HG02870 (cell line): ENCODE data around the gene MYZAP.

ENCODE experiments used
- ATAC-seq: cut with Tn5 transposase; IDR thresholded peaks from one replicate; pipeline ENCODE4 v1.9.1; 2021; ENCODE audit warnings: mild to moderate bottlenecking, moderate library complexity; ENCODE audit not compliant: unreplicated experiment

The MYZAP gene

DNA sequence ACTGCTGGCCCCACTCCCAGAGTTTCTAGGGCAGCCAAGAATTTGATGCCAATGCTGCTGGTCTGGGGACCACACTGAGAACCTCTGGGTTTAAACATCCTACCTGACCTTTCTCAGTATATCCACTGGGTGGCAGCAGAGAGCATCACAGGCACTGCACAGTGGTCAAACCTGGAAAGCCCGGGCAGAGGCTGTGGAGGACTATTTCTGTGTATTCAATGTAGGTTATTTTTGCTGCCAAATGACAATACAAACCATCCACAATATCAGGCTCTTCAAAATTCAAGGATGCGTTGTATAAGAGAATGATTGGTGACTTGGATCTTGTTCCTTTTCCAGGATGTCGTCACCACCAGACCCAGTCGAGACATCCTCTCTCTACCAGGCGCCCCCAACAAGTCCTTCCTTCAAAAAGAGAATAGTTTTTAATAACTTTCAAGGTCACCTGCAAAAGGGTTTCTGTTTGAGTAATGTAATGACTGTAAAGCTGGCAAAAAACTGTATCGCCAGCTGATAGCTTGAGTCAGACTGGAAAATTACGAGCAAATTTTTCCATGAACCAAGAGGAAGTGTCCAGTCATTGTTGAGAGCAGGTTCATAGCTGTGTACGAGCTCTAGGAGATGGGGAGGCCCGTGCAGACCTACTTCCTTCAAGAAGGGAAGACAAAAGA lies 30.5 kb upstream of the MYZAP start:
- peak; percentile 74 for ATAC-seq

DNA sequence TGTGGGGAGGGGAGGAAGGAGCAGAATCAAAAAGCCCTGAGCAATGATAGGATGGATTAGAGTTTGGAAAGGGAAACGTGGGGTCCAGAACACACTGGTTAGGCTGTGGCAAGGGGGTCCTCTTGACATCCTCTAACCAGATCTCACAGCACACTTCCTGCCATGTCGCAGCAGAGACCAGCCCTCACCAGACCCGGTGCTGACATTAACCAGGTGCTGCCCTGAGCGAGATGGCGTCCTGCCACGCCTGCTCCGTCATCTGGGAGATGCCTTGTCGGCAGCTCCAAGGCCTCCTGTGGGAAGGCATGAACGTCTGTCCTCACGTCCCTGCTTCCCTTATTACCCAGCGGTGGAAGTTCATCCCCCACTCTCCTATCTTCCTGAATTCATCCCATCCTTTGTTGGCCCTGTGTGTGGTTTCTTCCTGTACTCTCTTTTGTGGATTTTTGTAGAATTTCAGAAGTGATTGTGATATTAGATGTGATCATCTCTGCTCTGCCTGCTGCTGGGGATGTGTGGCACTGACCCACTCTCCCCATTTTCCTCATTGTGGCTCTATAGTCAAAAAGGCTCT lies 29.4 kb upstream of the MYZAP start:
- no peak for ATAC-seq

DNA sequence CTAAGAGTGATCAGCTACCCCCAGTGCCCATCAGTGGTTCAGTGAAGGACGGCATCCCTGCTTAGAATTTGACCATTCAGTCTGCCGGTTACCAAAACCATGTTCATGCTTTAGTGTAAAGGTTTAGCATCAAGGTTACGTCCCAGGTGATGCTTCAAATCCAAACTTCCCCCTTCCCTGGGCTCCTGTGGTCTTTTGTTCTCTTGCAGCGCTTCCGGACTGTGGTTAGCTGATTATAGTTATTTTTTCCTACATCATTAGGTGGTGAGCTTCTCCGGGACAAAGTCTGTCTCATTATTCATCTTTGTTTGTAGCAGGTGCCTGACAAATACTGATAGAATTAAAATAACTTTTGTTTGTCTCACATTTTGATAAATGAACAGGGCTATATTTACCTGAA lies 28.3 kb upstream of the MYZAP start:
- no peak for ATAC-seq

DNA sequence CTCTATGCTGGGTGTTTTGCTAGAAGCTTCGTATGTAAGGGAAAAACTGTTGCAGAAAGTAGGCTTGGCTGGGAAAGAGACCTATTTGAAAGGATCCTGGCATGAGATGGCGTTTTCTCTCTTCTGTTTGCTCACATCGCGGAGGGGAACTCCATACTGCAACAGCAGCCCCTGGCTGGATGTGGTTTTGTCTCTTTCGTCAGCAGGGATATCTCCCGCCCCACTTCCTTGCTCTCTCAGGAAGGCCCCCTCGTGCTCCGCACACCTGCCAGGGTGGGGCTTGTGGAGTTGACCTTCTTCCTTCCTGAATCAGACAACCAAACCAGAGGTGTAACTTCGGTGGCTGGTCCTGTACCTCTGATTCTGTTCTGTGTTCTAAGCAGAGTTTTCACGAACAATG lies 26.4 kb upstream of the MYZAP start:
- ATAC-seq = no peak

DNA sequence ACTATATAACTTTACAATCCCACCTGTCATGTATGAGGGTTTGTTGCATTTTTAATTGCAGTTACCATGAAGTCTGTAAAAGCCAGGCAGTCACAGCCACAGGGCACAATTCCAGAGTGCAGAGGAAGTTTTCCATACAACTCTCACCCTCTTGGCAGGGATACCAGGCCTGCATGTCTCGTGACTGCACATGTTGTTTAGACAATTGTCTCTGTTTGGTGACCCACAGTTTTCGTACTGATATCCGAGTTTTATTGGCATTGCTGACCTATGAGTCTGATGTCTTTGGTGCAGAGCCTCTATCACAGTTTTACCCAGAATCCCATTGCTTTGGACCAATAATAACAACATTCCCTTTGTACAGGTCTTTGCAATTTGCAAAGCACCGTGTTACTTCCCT lies 24.9 kb upstream of the MYZAP start:
- no peak for ATAC-seq

DNA sequence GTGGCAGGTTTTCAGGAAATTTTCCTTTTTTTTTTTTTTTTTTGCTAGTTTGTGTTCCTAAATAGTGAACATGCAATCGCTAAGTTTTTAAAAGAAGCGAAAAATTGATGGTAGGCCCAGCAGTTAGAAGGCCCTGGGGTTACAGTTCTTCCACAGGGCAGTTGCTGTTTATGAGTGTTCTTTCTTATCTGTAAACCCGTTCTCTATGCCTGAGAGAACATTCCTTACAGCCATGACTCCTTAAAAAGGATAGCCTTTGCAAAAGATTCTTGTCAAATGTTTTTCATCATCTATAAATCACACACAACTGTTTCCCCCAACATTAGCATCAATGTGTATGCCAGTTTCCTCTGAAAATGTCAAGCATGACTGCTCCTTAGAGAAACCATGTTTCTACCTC lies 23.8 kb upstream of the MYZAP start:
- ATAC-seq = no peak

DNA sequence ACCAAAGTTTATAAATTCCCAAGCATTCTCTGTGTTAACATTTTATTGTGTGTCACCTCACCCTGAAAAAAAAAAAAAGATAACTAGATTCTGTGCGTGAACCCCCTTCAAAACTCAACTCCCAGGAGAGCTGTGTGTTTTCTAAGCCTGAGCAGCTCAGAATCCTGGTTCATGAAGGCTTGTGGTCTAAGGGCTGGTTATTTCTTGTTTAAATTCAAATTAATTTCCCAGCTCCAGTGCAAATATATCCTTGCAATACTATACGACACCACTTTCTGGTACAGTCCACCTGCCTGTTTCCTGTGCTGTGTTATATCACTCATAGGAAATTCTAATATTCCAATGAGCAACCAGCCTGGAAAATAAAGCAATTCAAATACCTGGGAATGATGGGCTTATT lies 23.4 kb upstream of the MYZAP start:
- ATAC-seq = no peak

DNA sequence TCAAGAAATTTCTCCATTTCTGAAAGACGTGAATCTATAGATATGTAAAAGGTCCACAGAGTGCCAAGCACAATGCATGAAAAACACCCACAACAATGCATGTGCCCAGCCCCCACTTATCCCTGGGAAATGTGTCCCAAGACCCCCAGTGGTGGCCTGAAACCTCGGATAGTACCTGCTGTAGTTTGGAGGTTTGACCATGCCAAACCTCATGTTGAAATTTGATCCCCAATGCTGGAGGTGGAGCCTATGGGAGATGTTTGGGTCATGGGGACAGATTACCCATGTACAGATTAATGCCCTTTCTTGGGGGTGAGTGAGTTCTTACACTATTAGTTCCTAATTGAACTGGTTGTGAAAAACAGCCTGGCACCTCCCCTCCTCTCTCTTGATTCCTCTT lies 21.4 kb upstream of the MYZAP start:
- no peak for ATAC-seq

DNA sequence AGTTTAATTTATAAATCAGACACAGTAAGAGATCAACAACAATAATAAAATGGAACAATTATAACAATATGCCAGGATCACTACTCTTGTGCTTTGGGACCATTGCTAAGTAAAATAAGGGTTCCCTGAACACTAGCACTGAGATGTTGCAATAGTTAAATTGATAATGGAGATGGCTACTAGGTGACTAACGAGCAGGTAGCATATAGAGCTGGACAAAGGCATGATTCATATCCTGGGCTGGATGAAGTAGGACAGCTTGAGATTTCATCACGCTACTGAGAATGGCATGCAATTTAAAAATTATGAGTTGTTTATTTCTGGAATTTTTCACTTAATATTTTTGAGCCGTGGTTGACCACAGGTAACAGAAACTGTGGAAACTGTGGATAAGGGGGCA lies 20.7 kb upstream of the MYZAP start:
- ATAC-seq = no peak

DNA sequence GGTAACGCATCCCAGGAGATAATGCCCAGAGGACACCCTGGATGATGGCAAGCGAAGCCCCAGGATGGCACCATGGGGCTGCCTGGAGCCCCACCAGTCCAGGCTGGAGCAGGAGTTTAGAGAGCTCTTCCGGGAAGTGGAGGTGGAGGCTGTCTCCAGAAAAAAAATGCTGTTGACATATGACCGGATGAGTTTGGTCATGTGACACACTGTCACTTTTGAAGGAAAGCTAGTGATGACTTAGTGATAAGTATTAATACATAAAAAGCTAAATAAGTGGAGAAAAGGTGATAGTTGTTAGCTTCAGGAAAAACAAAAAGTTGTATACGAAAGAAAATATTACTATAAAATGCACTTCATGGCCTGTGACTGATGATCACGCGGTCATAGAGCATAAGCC lies 20.0 kb upstream of the MYZAP start:
- no peak for ATAC-seq

DNA sequence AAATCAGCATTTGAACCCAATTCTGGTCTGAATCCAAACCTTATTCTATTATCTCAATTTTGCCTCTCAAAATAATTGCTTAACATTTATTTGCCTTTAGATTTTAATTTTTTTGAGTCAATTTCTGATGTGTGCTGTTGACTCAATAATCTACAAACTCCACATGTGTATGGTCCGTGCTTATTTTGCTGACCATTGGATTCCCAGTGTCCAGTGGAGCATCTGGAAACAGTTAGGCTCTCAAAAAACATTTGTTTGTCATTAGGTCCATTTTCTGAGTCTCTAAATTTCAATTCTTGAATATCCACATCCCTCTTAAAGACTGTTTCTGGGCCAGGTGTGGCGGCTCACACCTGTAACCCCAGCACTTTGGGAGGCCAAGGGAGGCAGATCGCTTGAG lies 19.2 kb upstream of the MYZAP start:
- no peak for ATAC-seq

DNA sequence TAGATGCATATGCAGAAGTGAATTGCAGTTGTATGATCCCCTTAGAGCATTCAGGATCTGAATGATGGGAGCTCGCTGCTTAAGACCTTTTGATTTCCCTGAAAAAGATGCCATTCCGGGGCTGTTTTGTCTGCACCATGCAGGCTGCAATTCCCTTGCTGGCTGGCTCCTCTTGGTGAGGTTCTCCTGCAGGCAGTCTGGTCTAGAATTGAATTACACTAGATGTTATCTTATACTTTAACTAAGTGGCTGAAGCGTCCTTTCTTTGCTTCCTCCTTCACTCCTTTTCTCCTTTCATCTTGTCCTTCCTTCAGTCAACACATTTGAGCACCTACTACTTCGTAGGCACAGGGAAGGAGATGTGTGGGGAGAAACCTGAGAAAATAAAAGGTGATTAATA lies 18.6 kb upstream of the MYZAP start:
- no peak for ATAC-seq

DNA sequence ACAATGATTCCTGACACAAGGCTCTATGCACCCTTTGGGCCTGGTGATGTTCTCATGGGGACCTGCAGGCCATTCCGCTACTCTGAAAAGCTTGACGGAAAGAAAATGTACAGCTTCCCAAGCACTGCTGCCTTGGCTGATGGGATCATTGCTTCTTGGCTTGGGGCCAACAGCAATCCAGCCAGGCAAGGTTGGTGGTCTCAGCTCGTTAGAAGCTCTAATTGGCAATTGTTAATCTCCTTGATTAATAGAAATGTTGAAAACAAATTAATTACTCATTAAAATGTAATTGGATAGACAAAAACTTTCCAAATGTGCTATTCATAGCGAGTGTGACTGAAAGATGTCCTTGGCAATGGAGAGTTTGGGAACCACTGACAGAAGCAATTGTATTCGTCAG lies 16.3 kb upstream of the MYZAP start:
- ATAC-seq = no peak

DNA sequence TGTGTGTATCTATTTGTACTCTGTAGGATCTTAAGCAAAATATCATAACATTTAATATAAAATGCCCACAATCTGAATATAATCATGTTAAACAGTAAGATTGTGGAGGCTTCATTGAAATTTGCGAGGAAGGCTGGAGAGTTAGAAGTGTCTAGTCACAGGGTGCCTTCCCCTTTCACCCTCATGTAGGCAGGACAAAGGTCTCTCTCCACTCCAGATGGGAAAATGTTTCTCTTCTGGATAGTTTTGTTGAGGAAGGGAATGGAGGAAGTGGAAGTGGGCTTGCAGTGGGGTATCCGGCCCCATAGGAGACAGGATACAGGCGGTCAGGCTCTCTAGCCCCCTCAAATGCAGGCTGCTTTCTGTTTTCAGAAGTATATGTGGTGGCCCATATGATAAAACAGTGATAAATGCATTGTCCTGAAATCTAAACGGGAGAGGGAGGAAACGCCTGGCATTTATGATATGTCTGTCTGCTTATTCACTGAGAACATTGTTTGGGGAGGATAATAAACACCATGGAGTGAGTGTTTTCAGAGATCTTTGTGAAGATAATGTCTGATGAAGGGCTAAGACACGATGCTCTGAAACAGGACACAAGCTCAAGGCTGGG lies 13.3 kb upstream of the MYZAP start:
- ATAC-seq = no peak

DNA sequence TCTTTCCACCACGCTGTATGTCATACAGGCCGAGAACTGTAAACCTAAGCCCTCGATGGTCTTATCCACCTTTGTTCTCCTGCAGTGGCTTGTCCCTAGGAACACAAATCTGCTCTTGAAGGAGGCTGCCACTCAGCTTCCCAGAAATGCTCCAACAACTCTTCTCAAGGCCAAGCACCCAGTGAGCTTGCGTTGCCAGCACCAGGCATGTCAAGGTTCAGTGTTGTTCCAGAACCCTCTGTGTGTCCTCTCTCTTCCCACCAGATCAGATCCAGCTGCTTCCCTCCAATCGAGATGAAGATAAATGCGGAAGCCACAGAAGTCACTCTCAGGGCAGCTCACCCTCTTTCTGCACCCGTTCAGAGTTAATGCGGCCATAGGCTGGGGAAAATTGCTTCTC lies 11.3 kb upstream of the MYZAP start:
- no peak for ATAC-seq

DNA sequence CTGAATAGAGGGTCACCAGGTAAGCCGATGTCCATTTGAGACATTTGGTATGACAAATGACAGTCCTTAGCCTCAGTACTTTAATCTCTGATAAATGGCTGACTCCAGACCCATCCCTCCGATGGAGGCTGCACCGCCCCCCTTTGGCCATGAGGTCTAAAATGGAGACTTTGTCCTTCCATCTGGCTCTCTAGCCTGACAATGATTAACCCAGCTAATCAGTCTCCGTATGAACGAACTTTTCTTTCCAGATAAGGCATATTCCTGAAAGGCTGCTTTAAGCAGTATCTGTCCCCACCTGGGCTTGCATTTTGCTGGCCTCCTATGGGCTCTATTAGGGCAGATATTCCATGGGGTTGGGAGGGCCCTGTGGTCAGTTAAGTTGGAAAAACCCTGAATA lies 10.8 kb upstream of the MYZAP start:
- no peak for ATAC-seq

DNA sequence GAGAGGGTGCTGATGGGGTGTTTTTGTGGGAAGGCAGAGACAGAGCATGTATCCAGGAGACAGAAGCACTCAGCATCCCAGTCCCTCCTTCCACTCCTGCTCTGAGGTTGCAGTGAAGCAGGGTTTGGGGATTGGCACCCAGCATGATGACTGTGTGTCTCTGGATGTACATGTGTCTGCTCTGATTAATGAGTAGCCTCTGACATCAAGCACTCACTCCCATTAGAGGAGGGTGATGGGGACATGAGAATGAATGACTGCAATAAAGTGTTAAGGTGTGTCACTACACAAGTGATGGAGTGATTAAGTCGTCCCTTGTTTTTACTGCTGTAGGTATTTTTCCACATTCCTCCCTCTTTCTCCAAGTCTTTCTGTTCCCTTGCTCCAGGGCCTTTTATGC lies 9.6 kb upstream of the MYZAP start:
- ATAC-seq = no peak

DNA sequence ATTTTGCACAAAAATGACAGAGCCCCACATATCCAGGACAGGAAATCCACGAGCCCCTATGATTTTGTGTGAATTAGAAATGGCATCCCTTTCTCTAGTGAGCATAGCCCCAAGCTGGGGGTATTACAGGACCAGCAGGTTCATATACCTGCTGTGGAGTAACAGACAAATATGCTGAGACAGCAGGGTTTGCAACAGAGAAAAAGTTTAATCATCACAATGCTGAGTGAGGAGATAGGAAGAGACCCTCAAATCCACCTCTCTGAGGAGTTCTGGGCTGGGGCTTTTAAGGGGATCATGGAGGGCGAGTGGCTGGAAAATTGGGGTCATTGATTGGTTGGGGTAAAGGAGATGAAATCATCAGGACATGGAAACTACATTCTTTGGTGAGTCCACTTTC lies 8.4 kb upstream of the MYZAP start:
- no peak for ATAC-seq

DNA sequence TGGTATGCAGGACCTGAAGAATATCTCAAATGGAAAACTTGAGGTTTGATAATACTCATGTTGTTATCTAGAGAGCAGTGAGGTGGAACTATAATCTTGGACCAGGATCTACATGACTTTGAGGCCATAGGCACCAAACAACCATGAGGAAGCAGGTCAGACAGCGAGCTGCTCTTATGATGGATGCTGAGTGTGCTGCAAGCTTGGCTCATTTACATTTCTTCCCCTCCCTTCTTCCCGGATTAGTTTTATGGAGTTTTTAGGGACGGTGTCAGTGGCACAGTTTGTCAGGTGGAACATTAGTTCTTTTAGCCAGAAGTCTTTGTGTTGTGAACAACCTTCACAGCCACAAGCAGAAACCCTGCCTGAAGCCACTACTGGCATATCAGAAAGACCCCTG lies 8.0 kb upstream of the MYZAP start:
- ATAC-seq = no peak

DNA sequence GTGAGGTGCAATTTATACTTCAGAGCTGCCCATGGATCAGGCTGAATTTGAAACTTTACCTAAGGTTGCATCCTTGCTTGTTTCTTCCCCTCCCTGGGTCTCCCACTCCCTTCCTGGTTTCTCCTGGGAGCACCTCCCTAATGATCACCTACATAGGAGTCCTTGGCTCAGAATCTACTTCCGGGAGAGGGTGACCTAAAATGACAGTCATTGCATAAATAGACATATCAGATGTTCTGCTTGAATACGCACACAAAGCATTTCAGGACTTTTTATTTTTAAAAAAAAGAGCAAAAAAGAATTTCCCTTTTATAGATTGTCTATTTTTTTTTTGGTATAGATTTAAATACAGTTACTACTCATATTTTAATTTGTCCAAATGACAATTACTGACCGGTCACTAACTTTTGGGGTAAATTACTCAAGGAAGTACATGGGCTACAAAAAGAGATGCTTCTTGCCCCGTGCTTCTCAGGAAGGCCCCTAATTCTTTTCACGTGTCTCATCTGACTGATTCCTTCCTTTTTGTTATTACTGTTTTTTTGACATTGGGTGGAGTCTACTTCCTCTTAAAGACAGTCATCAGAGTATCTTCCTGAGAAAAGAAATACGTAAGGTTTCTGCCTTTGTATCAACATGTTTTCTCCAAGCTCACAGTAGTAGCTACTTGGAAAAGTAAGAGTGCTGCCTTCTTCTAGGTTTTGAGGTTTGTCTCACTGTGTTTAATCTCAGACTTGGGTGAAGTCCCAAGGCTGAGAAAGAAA lies 4.9 kb upstream of the MYZAP start:
- ATAC-seq = no peak

DNA sequence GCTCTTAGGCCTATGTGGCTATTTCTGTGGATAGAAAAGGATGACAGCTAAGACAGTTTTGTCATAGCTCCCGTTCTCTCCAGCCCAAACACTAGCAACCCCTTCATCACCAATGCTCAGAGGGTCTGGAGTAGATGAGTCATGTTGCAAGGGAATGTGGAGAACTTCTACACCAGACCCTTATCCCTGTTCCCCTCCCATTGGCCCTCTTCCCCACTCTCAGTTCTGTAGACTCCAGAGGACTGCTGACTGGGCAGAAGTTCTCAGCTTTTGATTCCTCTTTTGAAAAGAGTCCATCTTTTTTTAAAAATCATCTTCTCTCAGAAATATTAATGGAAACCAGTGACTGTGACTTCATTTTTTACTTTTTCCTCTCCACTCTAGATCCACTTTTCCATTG lies 2.4 kb upstream of the MYZAP start:
- ATAC-seq = no peak

DNA sequence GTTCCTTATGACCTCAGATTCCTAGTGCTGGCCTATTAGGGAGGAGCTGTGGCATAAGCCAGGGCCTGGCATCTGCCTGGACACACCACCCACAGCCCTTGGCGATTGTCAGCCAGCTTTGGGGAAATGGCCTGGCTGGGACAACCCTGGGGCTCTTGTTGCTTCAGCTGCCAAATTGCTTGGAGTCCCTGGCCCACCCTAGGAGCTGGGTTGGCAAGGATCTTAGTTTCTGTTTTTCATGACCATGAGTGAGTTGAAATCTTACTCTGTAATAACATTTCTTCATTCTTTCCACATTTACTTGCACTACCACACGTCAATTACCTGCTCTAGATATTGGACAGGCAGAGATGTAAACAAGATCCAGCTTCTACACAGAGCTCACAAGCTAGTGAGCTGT lies 1.9 kb upstream of the MYZAP start:
- ATAC-seq = no peak
